B cell (primary cell): ENCODE results near the gene CPNE4. TPM values are rescaled to one million over a fixed set of nuclear protein-coding genes. Genes with fewer than 3 reads are reported as not detected.

ENCODE experiments used
- ATAC-seq: fragments of 200-7000 bp; cut with Tn5 transposase; one replicate; pipeline ENCODE4 v1.10.0; 2021; ENCODE audit warnings: low read depth, mild to moderate bottlenecking, moderate number of reproducible peaks, moderate library complexity
- CTCF ChIA-PET: fragments of 350-600 bp; sonication (Branson Sonifier 250); formaldehyde crosslinking; loops from one replicate; lab custom pipeline; 2021; ENCODE audit warnings: antibody characterized with exemption, inconsistent platforms; lab: Charles Lee
- POLR2A ChIA-PET: fragments of 350-600 bp; sonication (Branson Sonifier 250); formaldehyde crosslinking; loops from one replicate; lab custom pipeline; 2021; ENCODE audit warnings: antibody characterized with exemption; lab: Charles Lee
- DNase-seq: peaks from one replicate; pipeline ENCODE4 v3.0.0; 2013
- H2AFZ ChIP-seq: 2 replicates; pipeline ENCODE4 v1.6.1; 2012; ENCODE audit warnings: mild to moderate bottlenecking, low read depth, low read length; ENCODE audit not compliant: insufficient read depth, poor library complexity, severe bottlenecking
- H3K27ac ChIP-seq, 2 donors: 1 replicate in 1 of 2; 2 replicates in 1 of 2; pipeline ENCODE4 v1.5.1; 2012 to 2013; ENCODE audit warnings: low read length in 2 of 2, mild to moderate bottlenecking in 2 of 2, moderate library complexity in 1 of 2
- H3K27me3 ChIP-seq, 4 experiments: fragments of 200-600 bp in 1 of 4; sonication (generic) in 1 of 4; replicated peaks in 1 of 4; 1 replicate in 2 of 4; 2 replicates in 2 of 4; pipeline versions ENCODE4 v1.6.1 to v1.7.0; 2013 to 2016; ENCODE audit warnings: low read length in 3 of 4, mild to moderate bottlenecking in 2 of 4, mixed read lengths in 1 of 4, moderate library complexity in 1 of 4; ENCODE audit not compliant: insufficient read depth in 4 of 4, control insufficient read depth in 3 of 4; ENCODE audit errors: control extremely low read depth in 1 of 4
- H3K36me3 ChIP-seq, 2 experiments: replicated peaks in 1 of 2; 1 replicate in 1 of 2; 2 replicates in 1 of 2; pipeline versions ENCODE4 v1.6.1 to v1.7.1; 2013; ENCODE audit warnings: low read length in 1 of 2; ENCODE audit not compliant: insufficient read depth in 2 of 2, control insufficient read depth in 1 of 2; ENCODE audit errors: control extremely low read depth in 1 of 2, extremely low read depth in 1 of 2
- H3K4me1 ChIP-seq, 2 donors: fragments of 200-600 bp in 1 of 2; sonication (generic) in 1 of 2; 1 replicate in 1 of 2; 2 replicates in 1 of 2; pipeline versions ENCODE4 v1.5.1 to v1.6.1; 2013 to 2017; ENCODE audit warnings: low read length in 2 of 2; ENCODE audit not compliant: control insufficient read depth in 2 of 2, insufficient read depth in 2 of 2
- H3K4me2 ChIP-seq: replicated peaks from 2 replicates; pipeline ENCODE3; 2012; ENCODE audit warnings: mild to moderate bottlenecking, low read depth, low read length; ENCODE audit not compliant: poor library complexity, severe bottlenecking
- H3K4me3 ChIP-seq, 5 experiments: fragments of 200-600 bp in 1 of 5; sonication (generic) in 1 of 5; 1 replicate in 3 of 5; 2 replicates in 2 of 5; pipeline versions ENCODE4 v1.5.1 to v1.7.0; 2011 to 2016; ENCODE audit warnings: low read length in 4 of 5, mild to moderate bottlenecking in 4 of 5, low read depth in 2 of 5, control low read depth in 1 of 5, moderate library complexity in 1 of 5; ENCODE audit not compliant: insufficient read depth in 1 of 5; ENCODE audit errors: control extremely low read depth in 1 of 5, extremely low read depth in 1 of 5
- H3K79me2 ChIP-seq: fragments of 200-600 bp; sonication (generic); one replicate; pipeline ENCODE4 v1.6.0; 2016; ENCODE audit warnings: low read length; ENCODE audit not compliant: control insufficient read depth, insufficient read depth
- H3K9ac ChIP-seq: fragments of 200-600 bp; sonication (generic); 2 replicates; pipeline ENCODE4 v1.6.1; 2017; ENCODE audit warnings: mild to moderate bottlenecking, low read length, moderate library complexity
- H3K9me3 ChIP-seq, 3 donors: one replicate each; pipeline versions ENCODE4 v1.6.1 to v1.7.1; 2013; ENCODE audit warnings: low read length in 2 of 3; ENCODE audit not compliant: control insufficient read depth in 2 of 3, insufficient read depth in 1 of 3; ENCODE audit errors: control extremely low read depth in 1 of 3
- H4K20me1 ChIP-seq: 2 replicates; pipeline ENCODE4 v1.6.0; 2012; ENCODE audit warnings: mild to moderate bottlenecking, low read length; ENCODE audit not compliant: insufficient read depth, control insufficient read depth, poor library complexity, severe bottlenecking
- H3K27ac Mint-ChIP-seq: one replicate; pipeline ENCODE4 v1.8.0; 2021; ENCODE audit warnings: mixed read lengths
- H3K27me3 Mint-ChIP-seq: one replicate; pipeline ENCODE4 v1.8.0; 2021; ENCODE audit warnings: mixed read lengths
- H3K4me1 Mint-ChIP-seq: one replicate; pipeline ENCODE4 v1.8.0; 2021; ENCODE audit warnings: mixed read lengths
- H3K4me3 Mint-ChIP-seq: one replicate; pipeline ENCODE4 v1.8.0; 2021; ENCODE audit warnings: mixed read lengths
- H3K9me3 Mint-ChIP-seq: one replicate; pipeline ENCODE4 v1.8.0; 2022; ENCODE audit warnings: mixed read lengths; ENCODE audit not compliant: insufficient read depth
- CTCF ChIP-seq: fragments of 200-600 bp; IDR thresholded peaks from one replicate; pipeline ENCODE4 v1.8.0; 2022; ENCODE audit warnings: antibody characterized with exemption, mild to moderate bottlenecking
- EZH2 ChIP-seq: IDR thresholded peaks from 2 replicates; pipeline ENCODE4 v1.6.1; 2012; ENCODE audit warnings: borderline replicate concordance, low read depth, mild to moderate bottlenecking, moderate library complexity, low read length; ENCODE audit not compliant: insufficient read depth, poor library complexity, severe bottlenecking
- WGBS: methylation state at CpG from one replicate; pipeline ENCODE4 v1.1.5; 2013; ENCODE audit warnings: missing lambda C conversion rate; ENCODE audit not compliant: insufficient coverage; 5-methylcytosine and 5-hydroxymethylcytosine counted together
- intact Hi-C: fragments of 100-400 bp; cut with micrococcal nuclease; formaldehyde crosslinking; loops from one replicate; pipeline ENCODE4 v1.10.0; 2022
- polyA plus RNA-seq: library from polyadenylated mRNA; depleted of rRNA; stranded (reverse); fragments of >200 nt; gene quantifications from 2 replicates; pipeline ENCODE4 v1.2.3, GENCODE V29; 2012
- total RNA-seq, 2 donors: library from RNA; stranded (reverse); fragments of 120-200 nt in 1 of 2; gene quantifications; 1 replicate in 1 of 2; 2 replicates in 1 of 2; pipeline versions ENCODE4 v1.2.3 to v1.2.4, GENCODE V29; 2013 to 2022

Gene CPNE4
- total and polyA plus RNA-seq, 2 donors (not counting 1 experiment from before 2014, with no cell fraction given): not detected

GRCh38 chr3:131605916-131606315 lies 428.9 kb downstream of the CPNE4 start:
- ChIA-PET POLR2A (no interaction called here), CTCF (no interaction called here)
- Mint-ChIP-seq H3K9me3 (no peaks in the 10 kb centered on the region), H3K4me1 (no peaks in the 10 kb centered on the region), H3K27ac (no peak overlapping the region), H3K27me3 (peaks cover 10% of the 10 kb centered on the region), H3K4me3 (no peak overlapping the region)
- intact Hi-C loops: no loop called here
- H4K20me1 ChIP-seq: no peaks in the 10 kb centered on the region
- no peaks in the 10 kb centered on the region for H3K36me3 ChIP-seq
- TF ChIP-seq CTCF (no peak), EZH2 (no peak)
- 8% methylated on average over 2 of the region's 2 CpGs for WGBS
- H3K9ac ChIP-seq: no peak overlapping the region
- no peaks in the 10 kb centered on the region for H3K4me1 ChIP-seq
- no peak overlapping the region for H3K4me3 ChIP-seq
- H2AFZ ChIP-seq: no peak overlapping the region
- no peaks in the 10 kb centered on the region for H3K27me3 ChIP-seq
- H3K27ac ChIP-seq: no peak overlapping the region
- H3K9me3 ChIP-seq: no peaks in the 10 kb centered on the region
- no peak overlapping the region for H3K4me2 ChIP-seq
- no peaks in the 10 kb centered on the region for H3K79me2 ChIP-seq
- ATAC-seq (no peak), DNase-seq (no peak)

DNA sequence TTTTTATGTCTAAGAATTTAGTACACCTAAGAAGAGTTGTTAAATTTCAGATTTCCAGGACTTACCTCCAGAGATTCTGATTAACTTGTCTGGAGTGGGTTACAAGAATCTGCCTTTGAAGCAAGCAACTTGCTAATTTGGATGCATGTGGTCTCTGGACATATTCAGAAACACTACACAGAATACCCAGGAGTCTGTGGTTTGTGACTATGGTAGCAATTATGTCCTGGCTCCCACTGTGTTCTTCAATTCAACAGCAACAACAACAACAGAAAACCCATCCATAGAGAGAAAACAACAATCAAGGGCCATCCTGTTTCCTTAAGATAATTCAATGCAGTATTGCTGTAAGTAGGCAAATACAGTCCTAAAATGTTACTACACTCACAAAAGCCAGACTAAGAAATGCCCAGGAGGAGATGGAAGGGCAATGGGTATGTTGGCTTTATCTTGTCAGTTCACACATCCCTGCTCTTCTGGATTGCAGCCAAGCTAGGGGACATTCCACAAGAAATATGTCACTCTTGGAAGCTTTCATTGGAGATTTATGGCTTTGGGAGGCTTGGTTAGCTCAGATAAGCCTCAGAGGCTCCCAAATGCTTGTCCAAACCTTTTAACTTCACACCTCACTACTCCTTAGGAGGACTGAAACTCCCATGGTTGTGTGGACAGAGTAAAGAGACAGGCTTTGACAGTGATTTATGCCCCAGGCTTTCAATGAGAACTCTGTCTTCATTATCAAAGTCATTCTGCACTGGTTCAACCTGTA lies 432.6 kb downstream of the CPNE4 start:
- Histone ChIP-seq H2AFZ (no peak overlapping the region), H3K9me3 (no peaks in the 10 kb centered on the region), H3K4me3 (no peak overlapping the region), H3K4me2 (no peak overlapping the region), H3K36me3 (no peaks in the 10 kb centered on the region), H4K20me1 (no peaks in the 10 kb centered on the region), H3K27me3 (no peaks in the 10 kb centered on the region), H3K27ac (no peak overlapping the region), H3K9ac (no peak overlapping the region), H3K4me1 (no peaks in the 10 kb centered on the region), H3K79me2 (no peaks in the 10 kb centered on the region)
- TF ChIP-seq EZH2 (no peak), CTCF (no peak)
- peaks cover 6% of the 10 kb centered on the region for H3K27me3 Mint-ChIP-seq
- no peak for ATAC-seq
- no peak overlapping the region for H3K27ac Mint-ChIP-seq
- intact Hi-C loops: no loop called here
- no peaks in the 10 kb centered on the region for H3K4me1 Mint-ChIP-seq
- H3K9me3 Mint-ChIP-seq: no peaks in the 10 kb centered on the region
- no peak overlapping the region for H3K4me3 Mint-ChIP-seq
- no peak for DNase-seq
- ChIA-PET CTCF (no interaction called here), POLR2A (no interaction called here)
